COLO829 (cell line): Measurements from ENCODE around the gene ADARB2.

ENCODE experiments used
- DNase-seq: peaks from one replicate; pipeline ENCODE4 v3.0.0; 2012; ENCODE audit warnings: low spot score

Gene ADARB2

DNA sequence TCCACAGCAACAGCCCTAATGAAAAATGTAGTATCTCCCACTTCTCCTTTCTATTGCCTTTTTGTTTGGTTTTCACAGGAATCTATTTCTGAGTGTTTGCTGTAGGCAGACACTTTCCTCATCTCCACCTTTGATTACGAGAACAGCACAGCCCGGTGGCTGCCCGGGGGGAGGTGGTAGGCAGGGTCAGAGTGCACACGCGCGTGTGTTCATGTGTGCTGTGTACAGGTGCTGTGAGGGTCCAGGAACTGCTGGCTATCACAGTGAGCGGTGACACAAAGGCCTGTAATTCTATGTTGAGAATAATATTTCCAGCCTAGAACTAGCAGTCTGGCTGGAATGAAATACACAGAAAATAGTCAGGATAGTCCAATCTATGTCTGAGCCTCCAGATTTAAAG lies 212.8 kb downstream of the ADARB2 start:
- no peak for DNase-seq

DNA sequence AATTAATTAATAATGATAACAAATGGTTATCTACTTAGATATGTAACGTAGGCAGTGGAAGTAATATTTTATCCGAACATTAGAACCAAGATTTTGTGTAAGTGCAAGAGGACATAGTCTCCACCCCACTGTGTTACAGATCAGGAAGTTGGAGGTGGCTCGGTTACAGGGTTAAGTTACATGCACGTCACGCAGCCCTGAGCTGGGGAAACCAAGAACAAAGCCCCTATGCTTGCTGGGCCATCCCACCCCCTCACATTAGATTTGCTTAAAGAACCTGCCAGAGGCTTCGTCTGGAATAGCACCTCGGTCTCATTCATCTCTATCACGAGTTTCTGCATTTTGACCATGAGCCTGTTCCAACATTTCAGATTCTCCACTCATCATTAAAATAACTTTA lies 214.1 kb downstream of the ADARB2 start:
- no peak for DNase-seq

- no peak for DNase-seq
Observed at GRCh38 chr10:1522237-1522636, 215.1 kb downstream of the ADARB2 start.

- DNase-seq: no peak
Observed at GRCh38 chr10:1521741-1522140, 215.6 kb downstream of the ADARB2 start.

DNA sequence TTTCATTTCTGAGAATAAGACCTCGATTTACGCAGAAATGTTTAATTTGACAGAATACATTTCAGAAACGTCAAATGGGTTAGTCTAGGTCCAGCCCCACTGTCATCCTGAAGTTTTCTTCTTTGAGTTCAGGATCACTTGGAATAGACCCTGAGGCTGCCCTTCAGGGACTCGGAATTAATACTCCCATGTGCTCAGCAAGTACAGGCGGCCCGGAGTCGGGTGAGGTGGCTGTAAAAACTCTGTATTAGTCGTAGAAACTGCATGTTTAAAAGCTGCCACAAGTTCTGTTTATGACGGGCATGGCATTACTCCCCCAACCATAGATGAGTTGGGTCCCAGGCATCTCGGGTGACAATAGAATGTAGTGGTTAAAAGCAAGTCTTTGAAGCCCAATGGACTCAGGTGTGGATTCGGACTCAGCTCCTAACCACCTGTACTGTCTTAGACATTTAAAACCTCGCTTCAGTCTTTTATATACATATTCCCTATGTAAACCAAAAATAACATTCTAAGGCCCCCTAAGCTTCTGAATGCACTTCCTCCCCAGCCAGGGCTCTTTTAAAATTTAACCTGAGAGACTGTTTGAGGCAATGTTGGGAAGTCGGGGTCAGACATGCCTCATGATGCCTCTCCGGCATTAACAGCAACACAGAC lies 216.3 kb downstream of the ADARB2 start:
- no peak for DNase-seq

DNA sequence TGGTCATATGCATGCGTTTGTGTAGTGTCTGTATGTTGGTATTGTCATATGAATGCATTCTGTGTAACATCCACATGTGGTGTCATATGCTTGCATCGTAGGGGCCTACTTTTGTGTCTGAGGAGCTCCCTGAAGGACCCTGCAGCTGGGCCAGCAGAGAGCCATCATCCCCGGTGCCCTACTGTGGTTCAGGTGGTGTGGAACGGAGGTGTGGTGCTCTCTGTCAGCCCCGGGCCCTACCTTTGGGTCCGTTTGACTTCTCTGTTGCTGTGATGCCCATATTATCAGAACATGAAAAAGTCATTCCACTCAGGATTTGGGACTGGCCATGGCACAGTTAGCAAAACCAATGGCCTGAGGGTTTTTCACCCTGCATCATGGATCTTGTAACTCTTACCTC lies 217.9 kb downstream of the ADARB2 start:
- no peak for DNase-seq

DNA sequence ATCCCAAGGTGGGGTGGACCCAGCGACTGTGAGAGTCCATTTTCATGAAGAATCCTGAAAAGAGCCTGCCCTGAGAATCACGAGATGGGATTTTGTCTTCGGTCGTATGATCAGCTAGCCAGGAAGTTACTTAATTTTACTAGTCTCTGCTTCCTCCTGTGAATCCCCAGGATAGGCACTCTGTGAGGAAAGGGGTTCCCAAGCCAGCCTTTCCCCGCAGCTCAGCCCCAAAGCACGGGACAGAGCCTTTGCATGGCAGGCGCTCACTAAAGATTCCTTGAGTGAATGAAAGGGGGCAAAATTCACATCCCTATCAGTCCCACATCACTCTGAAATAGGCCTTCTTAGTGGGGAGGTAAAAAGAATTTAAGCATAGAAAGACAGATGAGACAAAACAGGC lies 219.6 kb downstream of the ADARB2 start:
- no peak for DNase-seq

DNA sequence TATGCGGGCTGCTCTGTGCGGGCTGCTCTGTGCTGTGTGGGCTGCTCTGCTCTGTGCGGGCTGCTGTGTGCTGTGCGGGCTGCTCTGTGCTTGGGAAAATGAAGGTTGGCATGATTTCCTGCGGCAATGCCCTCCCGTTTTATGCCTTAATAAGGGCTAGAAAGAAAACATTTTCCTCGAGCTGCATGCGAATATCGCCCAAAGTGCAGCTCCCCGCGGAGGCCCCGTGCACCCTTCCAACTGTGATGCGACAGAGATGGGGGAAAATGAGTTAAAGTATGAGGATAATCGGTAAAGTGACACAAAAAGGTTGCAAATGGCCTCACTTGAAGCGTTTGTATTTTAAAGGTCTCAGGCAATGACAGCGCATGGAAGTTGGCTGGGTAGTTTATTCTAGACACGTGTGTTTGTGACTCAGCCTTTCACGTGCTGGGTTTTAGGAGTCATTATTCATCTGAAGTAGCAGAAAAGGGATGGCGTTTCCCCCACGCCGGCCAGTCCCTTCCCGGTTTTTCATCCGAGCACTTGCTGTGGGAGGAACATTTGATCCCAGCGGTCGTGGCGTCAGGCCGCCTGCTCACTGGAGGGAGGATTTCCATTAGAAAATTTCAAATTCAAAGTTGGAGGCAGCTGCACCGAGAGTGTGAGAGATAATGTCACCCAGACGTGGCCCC lies 220.7 kb downstream of the ADARB2 start:
- peak; percentile 2 for DNase-seq

- no peak for DNase-seq
Observed at GRCh38 chr10:1515780-1516491, 221.4 kb downstream of the ADARB2 start.

GRCh38 chr10:1515121-1515779 lies 222.1 kb downstream of the ADARB2 start:
- no peak for DNase-seq

DNA sequence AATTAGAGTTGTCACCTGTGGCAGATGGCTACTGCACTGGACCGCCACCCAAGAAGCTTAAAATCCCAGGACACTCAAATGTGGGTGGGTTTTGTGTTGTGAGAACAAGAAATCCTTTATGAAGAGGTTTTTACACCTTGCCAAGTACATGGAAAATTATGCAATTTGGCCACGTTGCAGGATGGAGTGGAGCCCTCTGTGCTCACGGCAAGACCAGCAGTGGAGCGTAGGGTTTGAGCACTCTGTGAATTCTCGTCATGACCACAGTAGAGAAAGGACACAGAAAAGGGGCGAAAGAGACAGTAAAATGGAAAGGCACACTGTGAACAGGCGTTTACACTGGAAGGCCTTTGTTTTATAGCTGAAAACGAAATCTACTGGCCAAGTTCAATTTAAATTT lies 222.6 kb downstream of the ADARB2 start:
- no peak for DNase-seq

DNA sequence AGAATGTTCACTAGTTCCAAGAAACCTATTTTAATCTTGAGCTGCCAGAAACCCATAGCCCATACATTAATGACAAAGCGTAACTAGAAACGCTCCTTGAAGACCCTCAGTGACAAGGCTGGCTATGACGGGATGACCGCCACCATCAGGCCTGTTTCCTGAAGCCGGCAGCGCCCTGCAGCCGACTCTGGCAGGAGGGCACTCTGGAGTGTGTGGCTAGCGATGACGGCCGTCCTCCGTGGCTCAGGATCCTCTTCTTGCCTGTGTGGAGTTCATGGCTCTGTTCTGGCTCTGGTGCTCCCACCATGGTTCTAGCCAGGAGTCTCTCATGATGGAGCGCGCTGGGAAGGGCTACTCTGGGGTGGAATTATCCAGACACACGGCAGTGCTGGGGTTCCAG lies 224.1 kb downstream of the ADARB2 start:
- no peak for DNase-seq

DNA sequence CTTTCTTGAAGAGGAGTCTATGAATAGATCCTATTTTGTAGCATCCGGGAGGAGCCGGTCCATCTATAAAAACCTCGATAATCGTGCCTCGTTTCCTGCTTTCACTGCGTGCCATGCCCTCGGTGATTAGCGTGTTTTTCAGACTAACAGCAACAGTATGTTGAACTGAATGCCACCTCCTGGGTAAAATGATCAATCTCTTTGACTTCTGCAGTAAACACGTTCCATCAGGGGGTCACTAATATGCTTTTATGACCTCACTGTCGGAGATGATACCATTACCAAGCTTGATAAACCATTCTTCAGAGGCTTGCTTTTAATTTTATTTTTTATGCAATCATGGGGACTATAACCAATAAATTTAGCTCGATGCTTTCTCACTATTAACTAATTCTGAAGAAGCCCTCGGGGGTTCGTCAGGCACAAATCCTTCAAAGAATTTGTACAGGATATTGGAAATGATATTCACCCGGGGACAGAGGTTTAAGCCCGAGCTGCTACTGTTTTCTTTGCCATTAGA lies 228.3 kb downstream of the ADARB2 start:
- no peak for DNase-seq

GRCh38 chr10:1508096-1508495 lies 229.2 kb downstream of the ADARB2 start:
- no peak for DNase-seq

- no peak for DNase-seq
Observed at GRCh38 chr10:1507436-1507835, 229.9 kb downstream of the ADARB2 start.

DNA sequence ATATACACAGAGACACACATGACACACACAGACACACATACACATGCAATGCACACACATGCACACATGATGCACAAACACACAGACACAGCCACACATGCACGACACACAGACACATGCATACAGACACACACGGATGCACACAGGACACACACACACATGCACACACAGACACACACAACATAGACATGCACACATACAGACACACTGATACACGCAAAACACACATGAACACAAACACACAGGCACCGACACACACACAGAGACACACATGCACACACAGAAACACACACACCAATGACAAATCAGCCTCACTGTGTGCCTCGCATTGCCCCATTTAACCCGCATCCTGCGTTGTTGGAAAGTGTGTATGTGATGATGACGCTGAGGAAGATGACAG lies 232.4 kb downstream of the ADARB2 start:
- DNase-seq: no peak

DNA sequence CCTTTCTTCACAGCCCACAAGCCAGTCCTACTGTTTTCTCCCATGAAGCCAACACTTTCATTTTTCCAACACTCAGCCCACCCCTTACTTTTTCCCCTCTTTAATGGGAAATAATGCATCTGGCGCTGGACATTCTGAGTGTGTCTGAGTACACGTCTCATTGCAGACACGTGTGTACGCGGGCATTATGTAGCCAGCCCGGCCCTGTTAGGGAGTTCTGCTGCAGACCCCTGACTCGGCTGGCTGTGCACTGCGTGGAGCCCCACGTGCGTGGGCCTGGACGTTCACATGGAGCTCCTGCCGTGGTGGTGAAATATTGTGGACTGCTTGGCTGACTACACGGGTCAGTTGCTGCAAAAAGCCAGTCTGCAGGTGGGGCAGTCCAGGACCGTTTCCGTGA lies 233.0 kb downstream of the ADARB2 start:
- DNase-seq: no peak

GRCh38 chr10:1502451-1502850 lies 234.9 kb downstream of the ADARB2 start:
- no peak for DNase-seq

DNA sequence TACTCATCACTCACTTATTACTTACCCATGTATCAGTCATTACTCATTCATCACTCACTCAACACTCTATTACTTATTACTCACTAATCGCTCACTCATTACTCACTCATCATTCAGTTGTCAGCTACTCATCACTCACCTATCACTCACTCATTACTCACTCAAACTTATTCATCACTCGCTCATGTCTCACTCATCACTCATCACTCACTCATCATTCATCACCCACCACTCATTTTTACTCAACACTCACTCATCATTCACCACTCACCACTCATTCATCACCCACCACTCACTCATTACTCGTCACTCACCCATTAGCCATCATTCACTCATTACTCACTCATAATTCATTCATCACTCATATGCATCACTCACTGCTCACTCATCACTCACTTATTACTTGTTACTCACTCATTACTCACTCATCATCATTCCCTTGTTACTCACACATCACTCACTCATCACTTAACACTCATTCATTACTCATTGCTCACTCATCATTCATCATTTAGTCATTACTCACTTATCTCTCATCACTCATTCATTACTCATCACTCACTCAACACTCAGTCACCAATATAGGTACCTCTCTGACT lies 237.9 kb downstream of the ADARB2 start:
- DNase-seq: no peak

- no peak for DNase-seq
Observed at GRCh38 chr10:1498746-1499358, 238.5 kb downstream of the ADARB2 start.

DNA sequence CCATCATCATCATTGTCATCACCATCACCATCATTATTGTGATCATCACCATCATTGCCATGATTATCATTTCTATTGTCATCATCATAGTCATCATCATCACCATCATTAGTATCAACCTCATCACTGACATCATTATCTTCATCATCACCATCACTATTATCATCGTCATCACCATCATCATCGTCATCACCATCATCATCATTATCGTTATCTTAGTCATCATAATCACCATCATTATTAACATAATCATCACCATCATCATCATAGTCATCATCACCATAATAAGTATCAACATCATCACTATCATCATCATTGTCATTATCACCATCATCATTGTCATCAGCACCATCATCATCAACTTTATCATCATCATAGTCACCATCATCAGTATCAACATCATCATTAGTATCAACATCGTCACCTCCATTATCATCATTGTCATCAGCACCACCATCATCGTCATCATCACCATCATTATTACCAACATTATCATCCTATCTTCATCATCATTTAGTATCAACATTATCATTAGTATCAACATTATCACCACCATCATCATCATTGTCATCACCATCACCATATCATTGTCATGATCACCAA lies 241.3 kb downstream of the ADARB2 start:
- no peak for DNase-seq
